IMR-90 (cell line): ENCODE results near the gene GPC6. TPM values are rescaled to one million over a fixed set of nuclear protein-coding genes. Genes with fewer than 3 reads are reported as not detected.

Source experiments
- ATAC-seq: fragments of 200-7000 bp; cut with Tn5 transposase; 2 replicates; pipeline ENCODE4 v1.9.1; 2020; ENCODE audit warnings: low read depth, mild to moderate bottlenecking, moderate library complexity
- BruUV-seq: library from RNA; stranded (reverse); fragments of 400-500 nt; replicated peaks from 2 replicates; lab custom pipeline; 2021; lab: Mats Ljungman, UMichigan
- CTCF ChIA-PET: fragments of 300-600 bp; formaldehyde crosslinking; extraction: SDS; loops from one replicate; lab custom pipeline; 2021; ENCODE audit warnings: antibody characterized with exemption; lab: Yijun Ruan, JAX
- POLR2A ChIA-PET: fragments of 300-600 bp; sonication (Branson Sonifier 250); formaldehyde crosslinking; loops from one replicate; lab custom pipeline; 2022; ENCODE audit warnings: antibody characterized with exemption; ENCODE audit not compliant: unreplicated experiment; lab: Charles Lee
- DNase-seq: peaks from one replicate; pipeline ENCODE4 v3.0.0; 2013
- H2AFZ ChIP-seq: replicated peaks from 2 replicates; pipeline ENCODE3; 2013; ENCODE audit warnings: low read length, mild to moderate bottlenecking; ENCODE audit not compliant: poor library complexity
- H2AK5ac ChIP-seq: 2 replicates; pipeline ENCODE4 v1.6.1; 2013; ENCODE audit warnings: low read depth, low read length, inconsistent platforms
- H2AK9ac ChIP-seq: replicated peaks from 2 replicates; pipeline ENCODE3; 2013; ENCODE audit warnings: mild to moderate bottlenecking, low read depth, low read length, moderate library complexity; ENCODE audit not compliant: poor library complexity
- H2BK120ac ChIP-seq: 2 replicates; pipeline ENCODE4 v1.6.1; 2013; ENCODE audit warnings: low read depth, low read length, inconsistent platforms
- H2BK15ac ChIP-seq: 3 replicates; pipeline ENCODE4 v1.6.1; 2013; ENCODE audit warnings: low read depth, low read length, inconsistent platforms
- H2BK20ac ChIP-seq: 2 replicates; pipeline ENCODE4 v1.6.1; 2013; ENCODE audit warnings: low read depth, mild to moderate bottlenecking, inconsistent platforms, low read length, moderate library complexity
- H2BK5ac ChIP-seq: 2 replicates; pipeline ENCODE4 v1.6.1; 2013; ENCODE audit warnings: mild to moderate bottlenecking, low read depth, low read length, inconsistent platforms; ENCODE audit not compliant: poor library complexity, severe bottlenecking
- H3K14ac ChIP-seq: replicated peaks from 2 replicates; pipeline ENCODE4 v1.6.1; 2013; ENCODE audit warnings: low read depth, low read length, inconsistent platforms
- H3K18ac ChIP-seq: 2 replicates; pipeline ENCODE4 v1.6.1; 2013; ENCODE audit warnings: low read depth, low read length, control low read depth
- H3K23ac ChIP-seq: 2 replicates; pipeline ENCODE4 v1.6.1; 2013; ENCODE audit warnings: low read depth, low read length, inconsistent platforms
- H3K27ac ChIP-seq: 2 replicates; pipeline ENCODE4 v1.5.1; 2013; ENCODE audit warnings: mild to moderate bottlenecking, control low read depth, low read length; ENCODE audit not compliant: insufficient read depth
- H3K27me3 ChIP-seq: 2 replicates; pipeline ENCODE4 v1.6.1; 2013; ENCODE audit warnings: low read length; ENCODE audit not compliant: control insufficient read depth, insufficient read depth
- H3K36me3 ChIP-seq: 2 replicates; pipeline ENCODE4 v1.6.1; 2013; ENCODE audit warnings: low read length, mixed read lengths; ENCODE audit not compliant: control insufficient read depth, insufficient read depth
- H3K4ac ChIP-seq: 2 replicates; pipeline ENCODE4 v1.6.1; 2013; ENCODE audit warnings: low read depth, low read length, inconsistent platforms
- H3K4me1 ChIP-seq: 2 replicates; pipeline ENCODE4 v1.6.1; 2013; ENCODE audit warnings: low read length, mixed read lengths; ENCODE audit not compliant: control insufficient read depth, insufficient read depth
- H3K4me2 ChIP-seq: 2 replicates; pipeline ENCODE4 v1.6.1; 2013; ENCODE audit warnings: low read depth, mild to moderate bottlenecking, control low read depth, low read length, moderate library complexity
- H3K4me3 ChIP-seq: 2 replicates; pipeline ENCODE4 v1.5.1; 2013; ENCODE audit warnings: low read depth, mild to moderate bottlenecking, control low read depth, low read length, moderate library complexity; ENCODE audit not compliant: insufficient read depth
- H3K56ac ChIP-seq: 2 replicates; pipeline ENCODE4 v1.6.1; 2013; ENCODE audit warnings: low read length, inconsistent platforms; ENCODE audit not compliant: insufficient read depth; ENCODE audit errors: extremely low read depth
- H3K79me1 ChIP-seq, 2 experiments: 2 replicates each; pipeline ENCODE4 v1.6.1; 2013; ENCODE audit warnings: low read length in 2 of 2, inconsistent platforms in 1 of 2, low read depth in 1 of 2
- H3K9ac ChIP-seq: 2 replicates; pipeline ENCODE4 v1.6.1; 2013; ENCODE audit warnings: low read depth, low read length, control low read depth
- H3K9me1 ChIP-seq: 2 replicates; pipeline ENCODE4 v1.6.1; 2013; ENCODE audit warnings: low read length, inconsistent platforms; ENCODE audit not compliant: insufficient read depth
- H3K9me3 ChIP-seq: 2 replicates; pipeline ENCODE4 v1.6.1; 2013; ENCODE audit warnings: low read length; ENCODE audit not compliant: control insufficient read depth, insufficient read depth
- H4K20me1 ChIP-seq: 2 replicates; pipeline ENCODE4 v1.6.1; 2013; ENCODE audit warnings: low read length, inconsistent platforms; ENCODE audit not compliant: insufficient read depth
- H4K5ac ChIP-seq: 2 replicates; pipeline ENCODE4 v1.6.1; 2013; ENCODE audit warnings: mild to moderate bottlenecking, low read depth, low read length, control low read depth
- H4K8ac ChIP-seq, 2 experiments: 2 replicates each; pipeline ENCODE4 v1.6.1; 2013; ENCODE audit warnings: low read depth in 2 of 2, low read length in 2 of 2, control low read depth in 1 of 2, inconsistent platforms in 1 of 2
- H4K91ac ChIP-seq: 2 replicates; pipeline ENCODE4 v1.6.1; 2013; ENCODE audit warnings: low read depth, low read length, inconsistent platforms; ENCODE audit not compliant: insufficient read depth
- BHLHE40 ChIP-seq: fragments of 150-350 bp; IDR thresholded peaks from 2 replicates; pipeline ENCODE4 v1.6.1; 2016; ENCODE audit warnings: mild to moderate bottlenecking, low read depth, low read length
- CHD1 ChIP-seq: IDR thresholded peaks from 2 replicates; pipeline ENCODE4 v1.6.1; 2012; ENCODE audit warnings: low read depth, low read length, improper control_type of control experiment
- ELK1 ChIP-seq: fragments of 150-350 bp; IDR thresholded peaks from 2 replicates; pipeline ENCODE4 v1.6.1; 2016; ENCODE audit warnings: low read depth, mild to moderate bottlenecking, low read length, moderate library complexity, borderline replicate concordance
- FOS ChIP-seq: fragments of 150-350 bp; IDR thresholded peaks from 2 replicates; pipeline ENCODE4 v1.6.1; 2016; ENCODE audit warnings: low read depth, low read length
- MAFK ChIP-seq: IDR thresholded peaks from 2 replicates; pipeline ENCODE4 v1.6.1; 2012; ENCODE audit warnings: low read depth, low read length, improper control_type of control experiment
- MXI1 ChIP-seq: IDR thresholded peaks from 2 replicates; pipeline ENCODE4 v1.6.1; 2012; ENCODE audit warnings: low read depth, mild to moderate bottlenecking, low read length, moderate library complexity, borderline replicate concordance
- NFE2L2 ChIP-seq: fragments of 150-350 bp; IDR thresholded peaks from 2 replicates; pipeline ENCODE4 v1.6.1; 2016; ENCODE audit warnings: low read depth, mild to moderate bottlenecking, low read length
- POLR2A ChIP-seq: IDR thresholded peaks from 2 replicates; pipeline ENCODE4 v1.6.1; 2012; ENCODE audit warnings: mild to moderate bottlenecking, low read depth, low read length
- RAD21 ChIP-seq: IDR thresholded peaks from 2 replicates; pipeline ENCODE4 v1.6.1; 2012; ENCODE audit warnings: low read length, improper control_type of control experiment
- RCOR1 ChIP-seq: IDR thresholded peaks from 2 replicates; pipeline ENCODE4 v1.6.1; 2012; ENCODE audit warnings: mild to moderate bottlenecking, low read length, improper control_type of control experiment; ENCODE audit not compliant: insufficient replicate concordance
- RFX5 ChIP-seq: IDR thresholded peaks from 2 replicates; pipeline ENCODE4 v1.8.0; 2012; ENCODE audit warnings: low read depth, mild to moderate bottlenecking, low read length, moderate library complexity
- USF2 ChIP-seq: fragments of 150-350 bp; IDR thresholded peaks from 2 replicates; pipeline ENCODE4 v1.6.1; 2017; ENCODE audit warnings: mild to moderate bottlenecking, antibody characterized with exemption, low read length, low read depth
- WGBS, 2 experiments: methylation state at CpG; one replicate each; pipeline versions ENCODE4 v1.1.5 to v1.1.7; 2013; ENCODE audit warnings: missing lambda C conversion rate in 2 of 2; ENCODE audit not compliant: insufficient read length in 1 of 2; ENCODE audit errors: extremely low coverage in 2 of 2; 5-methylcytosine and 5-hydroxymethylcytosine counted together
- dilution Hi-C: fragments of 300-500 bp; cut with HindIII; formaldehyde crosslinking; loops from one replicate; pipeline ENCODE4 v1.14.3; 2018; ENCODE audit warnings: low sequenced_read_pairs; ENCODE audit not compliant: unreplicated experiment
- in situ Hi-C: fragments of 300-500 bp; cut with MboI; formaldehyde crosslinking; loops from 3 replicates; pipeline ENCODE4 v1.14.3; 2019; ENCODE audit warnings: low sequenced_read_pairs, inconsistent platforms, mixed read lengths
- intact Hi-C: fragments of 100-400 bp; cut with micrococcal nuclease; formaldehyde crosslinking; loops from 2 replicates; pipeline ENCODE4 v1.10.0; 2022
- polyA plus RNA-seq, 3 experiments: library from polyadenylated mRNA; depleted of rRNA; stranded (reverse); fragments of >200 nt; gene quantifications; 2 replicates each; pipeline ENCODE4 v1.2.3, GENCODE V29; 2012; ENCODE audit warnings: low replicate concordance in 1 of 3
- total RNA-seq: library from RNA; depleted of rRNA; stranded (reverse); fragments of >200 nt; gene quantifications from 2 replicates; pipeline ENCODE4 v1.2.3, GENCODE V29; 2012
- TF ChIP-seq, protein P1 (sequence below): conservative IDR thresholded peaks from 2 replicates; pipeline ENCODE4 v1.5.1; 2012; ENCODE audit warnings: mild to moderate bottlenecking, low read depth, low read length, improper control_type of control experiment

GPC6 gene
- total and polyA plus RNA-seq, 2 of the 4 experiments (the other 2 are of a cell fraction) = 14.9 to 39.4 TPM

DNA sequence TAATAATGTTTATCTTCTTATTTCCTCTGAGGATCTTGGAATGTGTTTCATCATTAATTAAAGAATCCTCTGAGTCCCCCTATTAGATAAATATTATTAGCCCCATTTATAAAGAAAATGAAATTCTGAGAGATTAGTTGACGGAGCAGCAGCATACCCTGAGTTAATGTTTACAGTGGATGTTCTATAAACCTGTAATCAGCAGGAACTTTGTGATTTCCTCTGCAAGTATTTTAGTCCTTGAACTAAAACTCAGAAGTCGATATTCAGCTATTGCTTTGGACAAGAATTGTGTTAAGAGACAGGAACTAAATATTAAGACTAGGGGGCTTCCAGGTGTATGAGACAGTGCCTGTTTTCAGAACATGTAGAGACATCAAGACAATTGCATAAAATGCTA, 1009.5 kb downstream of the GPC6 start:
- Histone ChIP-seq H3K9me3 (no peaks in the 10 kb centered on the region), H3K79me1 (no peaks in the 10 kb centered on the region), H3K4me3 (no peak overlapping the region), H2AK5ac (no peak overlapping the region), H4K5ac (no peak overlapping the region), H3K14ac (no peak overlapping the region), H3K9ac (no peak overlapping the region), H3K4me2 (no peak overlapping the region), H3K36me3 (no peaks in the 10 kb centered on the region), H2BK15ac (no peak overlapping the region), H2BK20ac (no peak overlapping the region), H3K27me3 (no peaks in the 10 kb centered on the region), H3K23ac (no peak overlapping the region), H2BK5ac (no peak overlapping the region), H3K56ac (no peak overlapping the region), H3K18ac (no peak overlapping the region), H2AFZ (no peak overlapping the region), H2AK9ac (no peak overlapping the region), H3K27ac (no peak overlapping the region), H2BK120ac (no peak overlapping the region), H4K20me1 (no peaks in the 10 kb centered on the region), H3K4me1 (peaks cover 2% of the 10 kb centered on the region), H3K9me1 (peaks cover 2% of the 10 kb centered on the region; the same call in 1 of the 2 replicates), H4K91ac (no peak overlapping the region), H3K4ac (no peak overlapping the region), H4K8ac (no peak overlapping the region)
- ATAC-seq (no peak), DNase-seq (no peak)
- intact Hi-C loops (no loop called here), dilution Hi-C loops (no loop called here), in situ Hi-C loops (no loop called here)
- TF ChIP-seq, protein P1, sequence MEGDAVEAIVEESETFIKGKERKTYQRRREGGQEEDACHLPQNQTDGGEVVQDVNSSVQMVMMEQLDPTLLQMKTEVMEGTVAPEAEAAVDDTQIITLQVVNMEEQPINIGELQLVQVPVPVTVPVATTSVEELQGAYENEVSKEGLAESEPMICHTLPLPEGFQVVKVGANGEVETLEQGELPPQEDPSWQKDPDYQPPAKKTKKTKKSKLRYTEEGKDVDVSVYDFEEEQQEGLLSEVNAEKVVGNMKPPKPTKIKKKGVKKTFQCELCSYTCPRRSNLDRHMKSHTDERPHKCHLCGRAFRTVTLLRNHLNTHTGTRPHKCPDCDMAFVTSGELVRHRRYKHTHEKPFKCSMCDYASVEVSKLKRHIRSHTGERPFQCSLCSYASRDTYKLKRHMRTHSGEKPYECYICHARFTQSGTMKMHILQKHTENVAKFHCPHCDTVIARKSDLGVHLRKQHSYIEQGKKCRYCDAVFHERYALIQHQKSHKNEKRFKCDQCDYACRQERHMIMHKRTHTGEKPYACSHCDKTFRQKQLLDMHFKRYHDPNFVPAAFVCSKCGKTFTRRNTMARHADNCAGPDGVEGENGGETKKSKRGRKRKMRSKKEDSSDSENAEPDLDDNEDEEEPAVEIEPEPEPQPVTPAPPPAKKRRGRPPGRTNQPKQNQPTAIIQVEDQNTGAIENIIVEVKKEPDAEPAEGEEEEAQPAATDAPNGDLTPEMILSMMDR = no peak
- TF ChIP-seq POLR2A (no peak), BHLHE40 (no peak), CHD1 (no peak), RAD21 (no peak), NFE2L2 (no peak), USF2 (no peak), RCOR1 (no peak), FOS (no peak), RFX5 (no peak), ELK1 (no peak), MXI1 (no peak), MAFK (no peak)
- CTCF ChIA-PET = interaction anchor here (0.6 kb wide), 1 partner anchor 245 kb away, joined by 3 read pairs; no protein-coding TSS in a partner anchor
- no TSS peak for BruUV-seq
- WGBS, 2 experiments = no CpG with 5 or more reads among the region's 2 CpGs
- POLR2A ChIA-PET = interaction anchor here (0.5 to 0.7 kb wide), 2 partner anchors 68 to 1018 kb away, joined by 3 to 4 read pairs; no protein-coding TSS in a partner anchor
